Measurements from ENCODE around the gene PARD3.

The PARD3 gene

DNA sequence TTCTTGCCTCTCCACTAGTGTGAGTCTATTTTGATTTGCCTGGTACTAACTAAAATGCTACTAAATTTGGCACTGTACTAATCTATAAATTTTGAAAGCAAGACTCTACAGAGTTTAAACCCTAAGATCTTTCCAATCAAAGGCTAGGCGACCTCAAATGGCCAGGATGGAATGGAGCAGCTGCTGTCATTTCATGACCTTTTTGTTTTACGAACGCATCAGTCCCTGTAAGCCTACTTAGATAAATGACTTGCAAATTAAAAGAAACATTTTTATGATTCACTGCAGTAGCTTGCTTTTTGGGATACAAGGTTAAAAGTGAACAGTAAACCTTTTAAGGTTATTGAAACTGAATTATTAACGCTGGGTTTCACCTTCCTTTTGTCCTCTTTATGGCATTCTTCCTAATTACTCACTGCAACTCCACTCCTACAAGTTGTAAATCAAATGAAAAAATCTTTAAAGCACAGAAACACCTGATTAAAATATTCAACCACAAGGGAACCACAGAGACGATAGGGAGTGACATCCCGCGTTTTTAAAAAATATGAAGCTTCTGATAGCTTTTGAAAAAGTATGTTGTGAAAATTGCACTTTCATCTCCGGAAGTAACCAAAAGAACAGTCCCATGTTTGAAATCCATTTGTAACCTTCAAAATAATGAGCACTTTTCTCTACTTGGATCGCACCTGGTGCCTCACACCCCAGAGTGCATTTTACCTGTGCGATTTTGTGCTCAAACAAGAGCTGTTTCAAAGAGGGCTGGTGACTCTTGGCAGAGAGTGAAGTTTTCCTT, 595.1 kb downstream of the PARD3 start:
- TF ChIP-seq, protein P1, sequence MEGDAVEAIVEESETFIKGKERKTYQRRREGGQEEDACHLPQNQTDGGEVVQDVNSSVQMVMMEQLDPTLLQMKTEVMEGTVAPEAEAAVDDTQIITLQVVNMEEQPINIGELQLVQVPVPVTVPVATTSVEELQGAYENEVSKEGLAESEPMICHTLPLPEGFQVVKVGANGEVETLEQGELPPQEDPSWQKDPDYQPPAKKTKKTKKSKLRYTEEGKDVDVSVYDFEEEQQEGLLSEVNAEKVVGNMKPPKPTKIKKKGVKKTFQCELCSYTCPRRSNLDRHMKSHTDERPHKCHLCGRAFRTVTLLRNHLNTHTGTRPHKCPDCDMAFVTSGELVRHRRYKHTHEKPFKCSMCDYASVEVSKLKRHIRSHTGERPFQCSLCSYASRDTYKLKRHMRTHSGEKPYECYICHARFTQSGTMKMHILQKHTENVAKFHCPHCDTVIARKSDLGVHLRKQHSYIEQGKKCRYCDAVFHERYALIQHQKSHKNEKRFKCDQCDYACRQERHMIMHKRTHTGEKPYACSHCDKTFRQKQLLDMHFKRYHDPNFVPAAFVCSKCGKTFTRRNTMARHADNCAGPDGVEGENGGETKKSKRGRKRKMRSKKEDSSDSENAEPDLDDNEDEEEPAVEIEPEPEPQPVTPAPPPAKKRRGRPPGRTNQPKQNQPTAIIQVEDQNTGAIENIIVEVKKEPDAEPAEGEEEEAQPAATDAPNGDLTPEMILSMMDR (IDR thresholded peaks at IDR 0.05; ENCODE audit: poor library complexity, severe bottlenecking): no peak
- Histone ChIP-seq H3K4me1 (ENCODE audit: insufficient read depth, poor library complexity, severe bottlenecking) (no peaks in the 10 kb centered on the region), H3K27ac (ENCODE audit: poor library complexity, severe bottlenecking) (no peak overlapping the region), H3K9me3 (ENCODE audit: severe bottlenecking) (no peaks in the 10 kb centered on the region), H3K27me3 (ENCODE audit: insufficient read depth, poor library complexity, severe bottlenecking) (no peaks in the 10 kb centered on the region), H3K4me3 (ENCODE audit: severe bottlenecking) (no peak overlapping the region), H3K36me3 (ENCODE audit: low read depth) (no peaks in the 10 kb centered on the region)
- DNase-seq (ENCODE audit: low spot score): no peak
- ATAC-seq (ENCODE audit: low read depth): no peak

DNA sequence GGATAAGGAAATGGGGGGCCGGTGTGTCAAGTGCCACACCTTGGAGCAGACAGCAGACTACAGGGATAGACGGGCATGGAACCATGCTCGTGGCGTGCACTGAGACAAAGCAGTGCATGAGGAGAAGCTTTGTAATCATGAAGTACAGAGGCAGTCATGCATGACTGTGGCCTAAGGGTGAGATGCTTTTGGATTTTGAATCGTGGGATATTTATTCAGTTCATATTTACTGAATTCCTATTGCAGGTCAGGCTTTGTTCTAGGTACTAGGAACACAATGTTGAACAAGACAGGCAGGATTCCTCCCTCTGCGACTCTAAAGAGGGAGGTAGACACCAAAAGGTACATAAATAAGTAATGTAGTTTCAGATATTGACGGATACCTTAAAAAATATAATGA, 597.6 kb downstream of the PARD3 start:
- no peaks in the 10 kb centered on the region for H3K9me3 ChIP-seq (ENCODE audit: severe bottlenecking)
- no peaks in the 10 kb centered on the region for H3K4me1 ChIP-seq (ENCODE audit: insufficient read depth, poor library complexity, severe bottlenecking)
- no peaks in the 10 kb centered on the region for H3K36me3 ChIP-seq (ENCODE audit: low read depth)
- H3K27me3 ChIP-seq (ENCODE audit: insufficient read depth, poor library complexity, severe bottlenecking): no peaks in the 10 kb centered on the region
- H3K4me3 ChIP-seq (ENCODE audit: severe bottlenecking): no peak overlapping the region
- TF ChIP-seq, protein P1 (IDR thresholded peaks at IDR 0.05; ENCODE audit: poor library complexity, severe bottlenecking): no peak
- H3K27ac ChIP-seq (ENCODE audit: poor library complexity, severe bottlenecking): no peak overlapping the region
- DNase-seq (ENCODE audit: low spot score) (no peak), ATAC-seq (ENCODE audit: low read depth) (no peak)

DNA sequence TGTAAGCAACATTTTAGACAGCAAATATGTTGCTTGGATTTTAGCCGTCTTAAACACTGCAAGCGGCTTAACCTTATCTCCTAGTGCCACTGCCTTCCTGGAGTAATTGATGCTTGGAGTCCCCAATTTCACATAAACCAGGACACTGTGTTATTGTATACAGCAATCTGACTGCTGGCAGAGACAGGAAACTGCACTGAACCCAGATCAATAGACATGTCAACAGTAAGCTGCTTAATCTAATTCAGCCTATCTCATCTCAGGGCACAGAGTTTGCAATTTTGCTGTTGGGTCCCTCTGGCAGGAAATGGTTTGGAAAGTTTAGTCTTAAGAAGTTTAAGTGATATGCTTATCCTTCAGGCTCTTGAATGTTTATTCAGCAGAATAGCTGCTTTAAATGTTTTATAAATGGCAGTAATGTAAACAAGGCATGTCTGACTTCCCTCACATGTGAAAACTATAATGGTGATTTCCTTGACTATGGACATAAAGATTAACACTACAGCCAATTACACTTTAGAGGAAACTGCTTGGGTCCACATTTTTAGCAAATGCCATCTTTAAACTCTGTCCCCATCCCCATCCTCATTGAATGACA, 598.6 kb downstream of the PARD3 start:
- Histone ChIP-seq H3K36me3 (ENCODE audit: low read depth) (no peaks in the 10 kb centered on the region), H3K4me3 (ENCODE audit: severe bottlenecking) (no peak overlapping the region), H3K27ac (ENCODE audit: poor library complexity, severe bottlenecking) (no peak overlapping the region), H3K9me3 (ENCODE audit: severe bottlenecking) (no peaks in the 10 kb centered on the region), H3K4me1 (ENCODE audit: insufficient read depth, poor library complexity, severe bottlenecking) (no peaks in the 10 kb centered on the region), H3K27me3 (ENCODE audit: insufficient read depth, poor library complexity, severe bottlenecking) (no peaks in the 10 kb centered on the region)
- no peak for ATAC-seq (ENCODE audit: low read depth)
- DNase-seq (ENCODE audit: low spot score): no peak
- TF ChIP-seq, protein P1 (IDR thresholded peaks at IDR 0.05; ENCODE audit: poor library complexity, severe bottlenecking): no peak

DNA sequence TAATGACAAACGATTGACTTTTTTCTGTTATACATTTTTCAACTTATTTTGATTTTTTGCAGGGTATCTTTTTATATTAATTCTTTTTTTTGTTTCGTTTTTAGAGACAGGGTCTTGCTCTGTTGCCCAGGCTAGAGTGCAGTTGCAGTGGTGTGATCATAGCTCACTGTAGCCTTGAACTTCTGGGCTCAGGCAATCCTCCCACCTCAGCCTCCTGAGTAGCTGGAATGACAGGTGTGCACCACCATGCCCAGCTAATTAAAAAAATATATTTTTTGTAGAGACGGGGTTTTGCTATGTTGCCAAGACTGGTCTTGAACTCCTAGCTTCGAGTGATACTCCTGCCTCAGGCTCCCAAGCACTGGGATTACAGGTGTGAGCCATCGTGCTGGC, 601.3 kb downstream of the PARD3 start:
- no peaks in the 10 kb centered on the region for H3K36me3 ChIP-seq (ENCODE audit: low read depth)
- H3K27ac ChIP-seq (ENCODE audit: poor library complexity, severe bottlenecking): no peak overlapping the region
- H3K4me1 ChIP-seq (ENCODE audit: insufficient read depth, poor library complexity, severe bottlenecking): no peaks in the 10 kb centered on the region
- no peaks in the 10 kb centered on the region for H3K9me3 ChIP-seq (ENCODE audit: severe bottlenecking)
- no peaks in the 10 kb centered on the region for H3K27me3 ChIP-seq (ENCODE audit: insufficient read depth, poor library complexity, severe bottlenecking)
- no peak overlapping the region for H3K4me3 ChIP-seq (ENCODE audit: severe bottlenecking)
- ATAC-seq (ENCODE audit: low read depth): no peak
- no peak for DNase-seq (ENCODE audit: low spot score)
- TF ChIP-seq, protein P1 (IDR thresholded peaks at IDR 0.05; ENCODE audit: poor library complexity, severe bottlenecking): no peak
